ENCODE results near the gene KIAA0753.

- TF ChIP-seq CTCF (IDR thresholded peaks at IDR 0.05): no peak
- TF ChIP-seq POLR2A (IDR thresholded peaks at IDR 0.05): no peak
These were observed 27.0 kb upstream of the KIAA0753 start for GRCh38 chr17:6667516-6667915.

Measured in sigmoid colon (tissue), 3 donors.